Measurements from ENCODE around the gene ZRANB3.
"Not testable (repeated sequence)": the region's sequence is repeated elsewhere in the genome, so short reads cannot be mapped to it uniquely, and the experiment has no call there.

Gene ZRANB3

GRCh38 chr2:135299165-135299564 lies 231.9 kb downstream of the ZRANB3 start:
- H3K4me3 ChIP-seq (ENCODE audit: low read length, poor library complexity, severe bottlenecking): no peak overlapping the region

GRCh38 chr2:135287121-135287520 lies 243.9 kb downstream of the ZRANB3 start:
- not testable (repeated sequence) for H3K9me3 ChIP-seq (ENCODE audit: insufficient read depth, low read depth, low read length); H3K9ac ChIP-seq (ENCODE audit: low read depth, low read length, poor library complexity, severe bottlenecking); H3K4me1 ChIP-seq (ENCODE audit: insufficient read depth, low read length, poor library complexity, severe bottlenecking); H3K9me2 ChIP-seq (replicated peaks; ENCODE audit: low read depth, low read length); H3K27me3 ChIP-seq (ENCODE audit: insufficient read depth, low read length, poor library complexity, severe bottlenecking); H3K79me2 ChIP-seq (ENCODE audit: insufficient read depth, low read length); H2AFZ ChIP-seq (ENCODE audit: low read length); H3F3A ChIP-seq (ENCODE audit: low read depth); H3K36me3 ChIP-seq (ENCODE audit: insufficient read depth, low read length); H3K4me2 ChIP-seq (ENCODE audit: low read depth, low read length, poor library complexity, severe bottlenecking); H3K4me3 ChIP-seq (ENCODE audit: low read length, poor library complexity, severe bottlenecking); H4K20me1 ChIP-seq (ENCODE audit: insufficient read depth, low read length, poor library complexity, severe bottlenecking)

More at GRCh38 chr2:135299165-135299564, 231.9 kb downstream of the ZRANB3 start:
- Histone ChIP-seq H3K9me2 (replicated peaks; ENCODE audit: low read depth, low read length) (no peaks in the 10 kb centered on the region), H3K9ac (ENCODE audit: low read depth, low read length, poor library complexity, severe bottlenecking) (no peak overlapping the region), H3F3A (ENCODE audit: low read depth) (no peaks in the 10 kb centered on the region), H4K20me1 (ENCODE audit: insufficient read depth, low read length, poor library complexity, severe bottlenecking) (no peaks in the 10 kb centered on the region), H3K4me1 (ENCODE audit: insufficient read depth, low read length, poor library complexity, severe bottlenecking) (peaks cover 7% of the 10 kb centered on the region), H2AFZ (ENCODE audit: low read length) (no peak overlapping the region), H3K27me3 (ENCODE audit: insufficient read depth, low read length, poor library complexity, severe bottlenecking) (no peaks in the 10 kb centered on the region), H3K36me3 (ENCODE audit: insufficient read depth, low read length) (peaks cover 2% of the 10 kb centered on the region; the same call in 1 of the 2 replicates), H3K9me3 (ENCODE audit: insufficient read depth, low read depth, low read length) (no peaks in the 10 kb centered on the region; the same call in 1 of the 2 replicates), H3K79me2 (ENCODE audit: insufficient read depth, low read length) (no peaks in the 10 kb centered on the region), H3K4me2 (ENCODE audit: low read depth, low read length, poor library complexity, severe bottlenecking) (no peak overlapping the region)
- no peak for TF ChIP-seq EZH2phosphoT487 (IDR thresholded peaks at IDR 0.05; ENCODE audit: borderline replicate concordance)
- TF ChIP-seq, protein P1, sequence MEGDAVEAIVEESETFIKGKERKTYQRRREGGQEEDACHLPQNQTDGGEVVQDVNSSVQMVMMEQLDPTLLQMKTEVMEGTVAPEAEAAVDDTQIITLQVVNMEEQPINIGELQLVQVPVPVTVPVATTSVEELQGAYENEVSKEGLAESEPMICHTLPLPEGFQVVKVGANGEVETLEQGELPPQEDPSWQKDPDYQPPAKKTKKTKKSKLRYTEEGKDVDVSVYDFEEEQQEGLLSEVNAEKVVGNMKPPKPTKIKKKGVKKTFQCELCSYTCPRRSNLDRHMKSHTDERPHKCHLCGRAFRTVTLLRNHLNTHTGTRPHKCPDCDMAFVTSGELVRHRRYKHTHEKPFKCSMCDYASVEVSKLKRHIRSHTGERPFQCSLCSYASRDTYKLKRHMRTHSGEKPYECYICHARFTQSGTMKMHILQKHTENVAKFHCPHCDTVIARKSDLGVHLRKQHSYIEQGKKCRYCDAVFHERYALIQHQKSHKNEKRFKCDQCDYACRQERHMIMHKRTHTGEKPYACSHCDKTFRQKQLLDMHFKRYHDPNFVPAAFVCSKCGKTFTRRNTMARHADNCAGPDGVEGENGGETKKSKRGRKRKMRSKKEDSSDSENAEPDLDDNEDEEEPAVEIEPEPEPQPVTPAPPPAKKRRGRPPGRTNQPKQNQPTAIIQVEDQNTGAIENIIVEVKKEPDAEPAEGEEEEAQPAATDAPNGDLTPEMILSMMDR (conservative IDR thresholded peaks at IDR 0.05; ENCODE audit: low read length): no peak

DNA sequence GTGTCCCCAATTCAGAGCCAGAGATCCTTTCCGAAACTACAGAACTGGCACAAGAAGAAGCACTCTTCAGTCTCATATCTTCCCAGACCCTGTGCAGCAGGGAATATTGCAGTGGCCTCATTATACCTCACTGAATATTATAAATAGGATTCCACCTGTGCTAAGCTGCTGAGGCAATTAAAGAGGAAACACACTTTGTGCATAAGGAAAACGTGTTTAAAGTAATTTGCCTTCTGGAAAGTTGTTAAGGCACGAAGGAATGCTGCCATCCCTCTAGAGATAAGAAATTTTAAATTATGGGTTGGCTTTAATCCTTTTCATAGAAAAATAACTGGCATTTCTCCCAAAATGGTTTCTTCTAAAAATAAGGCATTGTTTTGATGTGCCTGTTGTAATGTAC lies 245.6 kb downstream of the ZRANB3 start:
- H3F3A ChIP-seq (ENCODE audit: low read depth): no peaks in the 10 kb centered on the region
- H2AFZ ChIP-seq (ENCODE audit: low read length): no peak overlapping the region
- no peaks in the 10 kb centered on the region for H3K27me3 ChIP-seq (ENCODE audit: insufficient read depth, low read length, poor library complexity, severe bottlenecking)
- no peak overlapping the region for H3K4me3 ChIP-seq (ENCODE audit: low read length, poor library complexity, severe bottlenecking)
- H3K36me3 ChIP-seq (ENCODE audit: insufficient read depth, low read length): no peaks in the 10 kb centered on the region
- H3K4me1 ChIP-seq (ENCODE audit: insufficient read depth, low read length, poor library complexity, severe bottlenecking): no peaks in the 10 kb centered on the region
- no peak overlapping the region for H3K9ac ChIP-seq (ENCODE audit: low read depth, low read length, poor library complexity, severe bottlenecking)
- H4K20me1 ChIP-seq (ENCODE audit: insufficient read depth, low read length, poor library complexity, severe bottlenecking): no peaks in the 10 kb centered on the region
- TF ChIP-seq, protein P1 (conservative IDR thresholded peaks at IDR 0.05; ENCODE audit: low read length): no peak
- no peak for TF ChIP-seq EZH2phosphoT487 (IDR thresholded peaks at IDR 0.05; ENCODE audit: borderline replicate concordance)
- no peaks in the 10 kb centered on the region for H3K9me2 ChIP-seq (replicated peaks; ENCODE audit: low read depth, low read length)
- no peak overlapping the region for H3K4me2 ChIP-seq (ENCODE audit: low read depth, low read length, poor library complexity, severe bottlenecking)
- no peaks in the 10 kb centered on the region for H3K79me2 ChIP-seq (ENCODE audit: insufficient read depth, low read length)
- H3K9me3 ChIP-seq (ENCODE audit: insufficient read depth, low read depth, low read length): no peaks in the 10 kb centered on the region

- H3F3A ChIP-seq (ENCODE audit: low read depth): no peaks in the 10 kb centered on the region
- no peak overlapping the region for H3K4me3 ChIP-seq (ENCODE audit: low read length, poor library complexity, severe bottlenecking)
- TF ChIP-seq, protein P1 (conservative IDR thresholded peaks at IDR 0.05; ENCODE audit: low read length): no peak
- no peak for TF ChIP-seq EZH2phosphoT487 (IDR thresholded peaks at IDR 0.05; ENCODE audit: borderline replicate concordance)
- no peaks in the 10 kb centered on the region for H3K4me1 ChIP-seq (ENCODE audit: insufficient read depth, low read length, poor library complexity, severe bottlenecking)
- H3K9me2 ChIP-seq (replicated peaks; ENCODE audit: low read depth, low read length): no peaks in the 10 kb centered on the region
- H3K79me2 ChIP-seq (ENCODE audit: insufficient read depth, low read length): no peaks in the 10 kb centered on the region
- H4K20me1 ChIP-seq (ENCODE audit: insufficient read depth, low read length, poor library complexity, severe bottlenecking): no peaks in the 10 kb centered on the region
- H3K9ac ChIP-seq (ENCODE audit: low read depth, low read length, poor library complexity, severe bottlenecking): no peak overlapping the region
- no peak overlapping the region for H2AFZ ChIP-seq (ENCODE audit: low read length)
- no peak overlapping the region for H3K4me2 ChIP-seq (ENCODE audit: low read depth, low read length, poor library complexity, severe bottlenecking)
- H3K36me3 ChIP-seq (ENCODE audit: insufficient read depth, low read length): no peaks in the 10 kb centered on the region
- H3K27me3 ChIP-seq (ENCODE audit: insufficient read depth, low read length, poor library complexity, severe bottlenecking): no peaks in the 10 kb centered on the region
- no peaks in the 10 kb centered on the region for H3K9me3 ChIP-seq (ENCODE audit: insufficient read depth, low read depth, low read length)
Measured at GRCh38 chr2:135281379-135281778, 249.6 kb downstream of the ZRANB3 start.
